Measurements from ENCODE around the gene FRG2B.
"Not testable (repeated sequence)": the region's sequence is repeated elsewhere in the genome, so short reads cannot be mapped to it uniquely, and the experiment has no call there.

The FRG2B gene

GRCh38 chr10:133626695-133627094 is at the start of gene FRG2B:
Gene FRG2B (minus strand): TSS chr10:133626795. CDS start chr10:133626742, 53 bp downstream.
- DNase-seq: not testable (repeated sequence)

- DNase-seq: not testable (repeated sequence)
These were observed 40.9 kb upstream of the FRG2B start for GRCh38 chr10:133667446-133667845.

DNA sequence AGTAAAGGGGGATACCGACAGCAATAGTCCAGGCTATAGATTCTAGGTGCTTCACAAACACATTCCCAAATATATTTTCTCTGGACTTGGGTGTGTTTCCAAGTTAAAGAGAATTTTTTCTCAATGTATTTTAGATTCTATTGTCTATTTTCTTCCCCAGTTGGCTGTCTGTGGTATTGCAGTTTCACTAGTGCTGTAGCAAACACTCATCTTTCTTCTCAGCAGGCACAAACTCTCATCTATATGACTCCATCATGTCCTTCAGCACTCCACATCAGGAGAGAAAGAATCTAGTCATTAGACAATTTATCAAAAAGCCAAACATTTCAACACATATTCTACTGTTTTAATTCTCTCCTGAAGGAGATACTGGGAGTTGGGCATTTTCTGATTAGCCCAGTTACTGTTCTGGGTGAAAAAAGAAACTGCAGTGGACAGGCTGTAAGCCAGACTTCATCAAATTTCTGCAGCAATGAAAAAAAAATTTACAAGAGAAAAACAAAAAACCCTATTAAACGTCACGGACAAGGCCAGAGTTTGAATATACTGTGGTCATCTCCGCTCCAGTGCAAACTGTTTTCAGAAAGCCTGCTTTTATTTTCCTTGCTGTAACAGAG is 37.1 kb upstream of the FRG2B start:
- not testable (repeated sequence) for DNase-seq

- not testable (repeated sequence) for DNase-seq
These were observed 34.5 kb upstream of the FRG2B start for GRCh38 chr10:133661122-133661521.

- DNase-seq: not testable (repeated sequence)
These were observed 33.9 kb upstream of the FRG2B start for GRCh38 chr10:133660516-133660915.

DNA sequence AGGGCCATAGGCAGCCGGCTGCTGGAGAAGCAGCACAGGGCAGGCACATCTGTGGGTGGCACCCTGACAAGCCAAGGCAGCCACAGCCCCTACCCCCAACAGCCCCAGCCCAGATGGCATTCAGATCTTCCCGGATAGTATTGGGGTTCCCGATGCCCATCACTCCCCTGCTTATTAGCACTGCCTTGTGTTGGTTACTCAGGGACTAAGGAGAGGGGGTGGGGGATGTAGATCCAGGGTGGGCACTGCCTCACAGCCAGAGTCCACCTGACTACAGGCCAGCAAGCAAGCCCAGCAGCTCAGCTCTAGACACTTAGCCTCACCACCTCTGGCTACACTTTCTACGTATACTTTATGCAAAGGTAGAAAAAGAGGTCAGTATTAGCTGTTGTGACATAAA is 30.7 kb upstream of the FRG2B start:
- DNase-seq: not testable (repeated sequence)

DNA sequence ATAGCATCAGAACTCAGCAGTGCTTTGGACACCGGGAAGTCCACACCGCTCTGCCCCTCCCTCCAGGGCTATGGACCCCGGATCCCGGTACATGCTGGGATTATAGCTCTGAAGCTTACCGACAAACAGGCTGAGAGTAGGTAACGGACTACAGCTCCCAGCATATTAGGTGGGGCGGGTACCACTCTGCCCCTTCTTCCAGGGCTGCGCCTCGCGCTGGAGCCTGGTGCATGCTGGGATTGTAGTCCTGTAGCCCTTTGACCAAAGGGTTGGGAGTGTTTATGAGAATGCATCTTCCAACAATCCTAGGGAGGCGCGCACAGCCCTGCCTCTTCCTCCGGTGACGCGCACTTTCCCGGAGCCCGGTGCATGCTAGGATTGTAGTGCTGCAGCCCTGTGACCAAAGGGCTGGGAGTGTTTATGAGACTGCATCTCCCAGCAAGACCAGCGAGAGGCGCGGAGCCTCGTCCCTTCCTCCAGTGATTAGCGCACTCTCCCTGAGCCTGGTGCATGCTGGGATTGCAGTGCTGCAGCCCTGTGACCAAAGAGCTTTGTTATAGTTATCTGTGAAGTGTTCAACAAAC is 22.4 kb upstream of the FRG2B start:
- not testable (repeated sequence) for DNase-seq

DNA sequence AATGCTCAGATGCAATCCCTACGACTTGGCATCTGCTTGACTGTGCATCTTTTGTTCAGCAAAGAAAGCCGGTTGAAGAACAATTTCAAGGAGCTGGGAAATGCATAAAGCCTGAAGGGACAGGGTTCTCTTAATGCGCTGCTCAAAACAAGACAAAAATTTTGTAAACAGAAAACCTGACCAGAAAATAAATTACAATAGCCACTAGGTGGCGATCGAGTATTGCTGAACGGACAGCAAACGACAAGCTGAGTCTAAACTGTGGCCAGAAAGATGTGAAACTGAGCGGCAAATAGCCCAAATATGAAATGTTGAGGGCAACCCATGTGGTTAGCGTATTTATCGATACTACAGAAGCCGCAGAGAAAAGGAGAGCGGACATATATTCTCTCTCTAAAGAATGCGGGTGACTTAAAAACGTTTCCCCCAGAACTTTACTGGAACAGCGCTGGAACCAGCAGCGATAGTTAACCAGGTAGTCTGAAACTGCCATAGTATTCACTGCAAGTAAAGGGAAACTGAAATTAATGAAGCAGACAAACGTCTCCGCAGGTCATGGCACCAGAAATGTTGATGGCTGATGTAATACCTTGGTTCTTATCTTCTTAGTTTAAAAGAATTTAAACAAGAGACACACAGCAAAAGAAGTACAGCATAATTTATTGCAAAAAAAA is 20.6 kb upstream of the FRG2B start:
- DNase-seq: not testable (repeated sequence)

DNA sequence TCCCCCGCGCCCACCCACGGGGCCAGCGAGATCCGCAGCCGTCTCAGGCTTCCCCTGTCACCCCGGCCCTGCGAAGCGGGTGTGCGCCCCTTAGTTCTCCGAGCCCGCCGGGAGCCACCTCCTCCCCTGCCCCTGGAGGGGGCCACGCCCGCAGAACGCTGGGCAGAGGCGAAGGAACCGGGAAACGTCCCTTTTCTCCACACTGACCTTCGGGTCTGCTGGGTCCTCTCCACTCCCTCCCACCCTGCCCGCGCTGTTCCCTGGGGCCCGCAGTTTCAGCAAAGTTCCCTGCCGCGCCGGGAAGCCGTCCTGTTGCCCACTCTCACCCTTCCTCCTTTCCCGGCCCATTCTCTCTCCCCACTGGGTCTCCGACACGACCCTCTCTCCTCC is 11.2 kb upstream of the FRG2B start:
- not testable (repeated sequence) for DNase-seq

- not testable (repeated sequence) for DNase-seq
These were observed 10.7 kb upstream of the FRG2B start for GRCh38 chr10:133637202-133637845.

GRCh38 chr10:133630723-133631249 is 4.2 kb upstream of the FRG2B start:
- not testable (repeated sequence) for DNase-seq

DNA sequence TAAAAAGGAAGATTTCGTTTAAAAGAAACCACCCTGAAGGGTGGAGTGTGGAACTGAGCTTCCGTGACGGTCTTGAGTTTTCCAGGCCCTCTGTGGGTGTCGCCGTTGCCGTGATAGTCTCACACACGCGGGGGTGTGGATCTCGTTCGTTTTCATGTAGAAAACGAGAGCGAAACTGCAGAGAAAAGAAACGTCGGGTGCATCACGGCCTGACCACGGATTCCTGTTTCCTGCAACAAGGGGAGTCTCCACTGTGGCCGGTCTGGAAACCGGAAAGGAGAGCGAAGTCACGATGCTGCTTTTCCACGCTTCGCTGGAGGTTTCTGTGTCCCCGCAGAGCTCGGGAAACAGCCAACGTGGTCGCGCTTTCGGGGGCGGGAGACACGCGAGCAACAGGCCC is 4.1 kb downstream of the FRG2B start:
- DNase-seq: not testable (repeated sequence)

DNA sequence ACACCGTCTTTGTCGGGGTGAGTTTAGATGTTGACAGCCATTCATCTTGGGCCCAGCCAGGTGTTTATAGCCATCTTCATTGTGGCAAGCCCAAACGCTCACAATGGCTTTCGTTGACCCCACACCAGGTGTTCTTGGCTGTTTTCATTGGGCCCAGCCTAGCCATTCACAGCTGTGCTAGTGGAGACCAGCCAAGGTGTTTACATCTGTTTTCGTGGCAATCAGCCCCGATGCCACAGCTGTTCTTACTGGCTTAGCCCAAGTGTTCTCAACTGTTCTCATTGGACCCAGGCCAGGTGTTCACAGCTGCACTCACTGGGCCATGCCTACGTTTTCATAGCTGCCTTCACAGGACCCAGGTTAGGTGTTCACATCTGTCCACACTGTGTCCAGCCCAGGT is 7.7 kb downstream of the FRG2B start:
- no peak for DNase-seq

DNA sequence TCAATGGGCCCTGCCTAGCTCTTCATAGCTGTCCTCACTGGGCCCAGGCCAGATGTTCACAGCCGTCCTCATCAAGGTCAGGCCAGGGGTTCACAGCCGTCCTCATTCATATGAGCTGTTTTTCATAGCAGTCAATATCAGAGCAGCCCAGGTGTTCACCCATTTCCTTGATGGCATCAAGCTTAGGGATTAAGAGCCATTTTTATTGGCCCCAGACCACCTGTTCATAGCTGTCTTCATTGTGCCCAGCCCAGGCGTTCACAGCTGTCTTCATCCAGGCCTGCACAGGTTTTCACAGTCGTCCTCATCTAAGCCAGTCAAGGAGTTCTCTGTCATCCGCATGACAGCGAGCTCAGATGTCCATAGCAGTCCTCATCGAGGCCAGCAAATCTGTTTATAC is 9.4 kb downstream of the FRG2B start:
- DNase-seq: no peak

DNA sequence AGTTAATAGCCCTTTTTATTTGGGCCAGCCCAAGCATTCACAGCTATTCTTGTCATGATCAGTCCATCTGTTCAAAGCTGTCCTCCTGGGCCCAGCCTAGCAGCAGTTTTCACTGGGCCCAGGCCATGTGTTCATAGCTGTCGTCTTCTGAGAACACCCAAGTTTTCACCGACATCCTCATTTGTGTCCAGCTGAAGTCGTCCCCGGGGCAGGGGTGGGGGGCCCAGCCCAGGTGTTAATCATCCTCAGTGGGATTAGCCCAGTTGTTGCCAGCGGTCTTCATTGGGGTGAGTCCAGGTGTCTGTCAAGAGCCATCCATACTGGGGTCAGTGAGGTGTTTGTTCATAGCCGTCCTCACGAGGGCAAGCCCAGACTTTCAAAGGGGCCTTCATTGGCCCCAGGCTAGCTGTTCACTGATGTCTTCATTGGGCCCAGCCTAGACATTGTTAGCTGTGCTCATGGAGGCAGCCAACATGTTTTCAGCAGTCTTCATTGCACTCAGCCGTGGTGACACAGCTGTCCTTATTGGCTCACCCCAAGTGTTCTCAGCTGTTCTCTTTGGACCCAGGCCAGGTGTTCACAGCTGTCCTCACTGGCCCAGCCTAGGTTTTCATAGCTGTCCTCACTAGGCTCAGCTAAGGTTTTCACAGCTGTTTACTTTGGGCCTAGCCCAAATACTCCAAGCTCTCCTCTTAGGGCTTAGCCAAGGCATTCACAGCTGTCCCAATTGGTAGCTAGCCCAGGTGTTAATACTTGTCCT is 10.0 kb downstream of the FRG2B start:
- no peak for DNase-seq

- DNase-seq: no peak
These were observed 11.6 kb downstream of the FRG2B start for GRCh38 chr10:133614830-133615580.

GRCh38 chr10:133613699-133614098 is 12.9 kb downstream of the FRG2B start:
- no peak for DNase-seq

GRCh38 chr10:133611079-133611478 is 15.5 kb downstream of the FRG2B start:
- no peak for DNase-seq

DNA sequence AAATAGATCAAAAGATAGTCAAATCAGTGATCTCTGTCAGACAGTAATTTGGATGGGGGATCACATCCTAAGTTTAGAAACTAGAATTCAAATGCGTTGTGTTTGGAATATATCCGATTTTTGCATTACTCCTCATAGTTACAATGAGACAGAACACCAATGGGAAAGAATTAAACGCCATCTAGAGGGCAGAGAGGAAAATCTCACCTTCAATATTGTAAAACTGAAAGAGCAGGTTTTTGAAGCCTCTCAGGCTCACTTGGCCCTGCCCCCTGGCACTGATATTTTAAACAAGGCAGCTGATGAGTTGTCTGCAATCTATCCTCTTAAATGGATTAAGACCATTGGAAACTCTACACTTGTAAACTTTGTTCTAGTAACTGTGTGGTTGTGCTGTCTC is 17.7 kb downstream of the FRG2B start:
- DNase-seq: no peak

DNA sequence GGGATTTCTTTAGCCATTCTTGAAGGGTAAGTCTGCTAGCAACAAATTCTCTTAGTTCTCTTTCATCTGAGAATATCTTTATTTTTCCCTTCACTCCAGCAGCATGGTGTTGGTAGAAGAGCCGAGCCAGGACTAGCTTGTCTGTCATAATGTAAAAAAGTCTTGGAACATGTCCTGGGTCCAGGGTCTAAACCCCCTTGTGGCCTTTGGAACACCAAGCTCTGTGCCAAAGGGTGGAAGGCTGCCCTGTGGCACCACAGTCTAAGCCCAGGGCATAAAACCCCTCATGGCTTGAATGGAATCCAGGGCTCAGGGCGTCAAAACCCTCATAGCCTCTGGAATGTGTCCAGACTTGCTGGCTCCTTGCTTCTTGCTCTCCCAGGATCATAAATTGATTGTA is 23.2 kb downstream of the FRG2B start:
- DNase-seq: not testable (repeated sequence)

DNA sequence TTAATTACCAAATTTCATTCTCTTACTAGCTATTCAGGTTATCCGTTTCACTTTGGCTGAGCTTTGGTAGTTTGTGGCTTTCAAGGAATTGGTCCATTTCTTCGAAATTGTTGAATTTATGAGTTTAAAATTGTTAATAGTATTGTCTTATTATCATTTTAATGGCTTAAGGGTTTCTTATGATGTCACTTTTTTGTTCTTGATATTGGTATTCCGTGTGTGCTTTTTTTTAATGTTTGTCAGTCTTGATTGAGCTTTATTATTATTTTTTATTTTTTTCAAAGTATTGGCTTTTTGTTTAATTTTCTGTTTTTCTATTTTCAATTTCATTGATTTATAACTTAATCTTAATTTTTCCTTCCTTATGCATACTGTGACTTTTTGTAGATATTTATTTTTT is 25.9 kb downstream of the FRG2B start:
- no peak for DNase-seq

- DNase-seq: not testable (repeated sequence)
These were observed 26.7 kb downstream of the FRG2B start for GRCh38 chr10:133599869-133600268.

Data from cortex of kidney (tissue), 1 donor.